ENCODE measurements around the gene GUCA2A. TPM values are rescaled to one million over a fixed set of nuclear protein-coding genes. Genes with fewer than 3 reads are reported as not detected.

The GUCA2A gene
- total RNA-seq, 1 experiment from 2014 or later: not detected

DNA sequence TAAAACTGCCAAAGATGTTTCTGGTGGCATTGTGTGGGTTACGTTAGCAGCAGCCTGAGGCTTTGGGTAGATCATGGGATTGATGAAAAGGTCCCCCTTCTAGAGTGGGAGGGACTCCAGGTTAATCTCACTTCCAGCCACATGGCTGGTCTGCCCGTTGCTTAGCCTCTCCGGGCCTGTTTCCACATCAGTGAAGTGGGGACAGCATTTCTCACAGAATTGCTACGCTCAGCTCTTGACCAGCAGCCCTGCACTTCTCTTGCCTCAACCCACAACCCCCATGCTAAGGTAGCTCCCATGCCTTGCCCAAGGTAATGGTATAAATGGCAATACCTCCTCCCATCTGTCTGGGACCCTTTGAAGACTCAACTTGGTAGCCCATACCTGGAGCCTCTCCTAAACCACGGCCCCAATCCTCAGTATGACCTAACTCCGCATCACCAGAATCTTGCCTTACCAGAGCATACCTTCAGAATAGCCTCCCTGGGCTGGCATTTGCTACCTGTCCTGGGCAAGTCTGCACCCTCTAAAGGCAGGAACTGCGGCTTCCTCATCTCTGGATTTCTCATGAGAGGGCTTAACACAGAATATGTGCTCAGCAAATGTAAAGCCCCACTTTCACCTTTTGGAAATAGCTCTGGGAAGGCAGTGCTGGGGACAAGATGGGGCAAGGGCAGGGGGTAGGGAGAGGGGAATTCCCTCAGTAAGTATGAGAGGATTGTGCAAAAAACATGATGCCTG is 10.9 kb upstream of the GUCA2A start:
- no peak overlapping the region for H3K27ac ChIP-seq (ENCODE audit: low read length)
- CTCF ChIA-PET: interaction anchor here (0.6 kb wide), 1 partner anchor 158 kb away, joined by 4 read pairs; no protein-coding TSS in a partner anchor
- no TSS peak for BruUV-seq (replicated peaks)
- H3K9me3 ChIP-seq (ENCODE audit: control insufficient read depth, insufficient read depth, low read depth, low read length): no peaks in the 10 kb centered on the region
- DNase-seq (ENCODE audit: low read depth, low spot score): no peak
- intact Hi-C loops (cut with micrococcal nuclease; ENCODE audit: unreplicated experiment): loop anchor here (5.0 to 10.0 kb wide), 2 partner anchors 139 to 162 kb away; partner anchors contain the start of gene FOXJ3
- no peak for ATAC-seq
- H3K4me3 ChIP-seq (ENCODE audit: low read depth in 2 of 2, low read length in 2 of 2): no peak overlapping the region
- in situ Hi-C loops (cut with HindIII; ENCODE audit: low pct_unique_long_range_greater_than_20kb, low sequenced_read_pairs): no loop called here
- POLR2A ChIA-PET: interaction anchor here (0.7 kb wide), 1 partner anchor 128 kb away, joined by 4 read pairs; no protein-coding TSS in a partner anchor
- no peaks in the 10 kb centered on the region; the same call in 1 of the 2 replicates for H3K4me1 ChIP-seq (ENCODE audit: control insufficient read depth, insufficient read depth, low read length)
- TF ChIP-seq, protein P1, sequence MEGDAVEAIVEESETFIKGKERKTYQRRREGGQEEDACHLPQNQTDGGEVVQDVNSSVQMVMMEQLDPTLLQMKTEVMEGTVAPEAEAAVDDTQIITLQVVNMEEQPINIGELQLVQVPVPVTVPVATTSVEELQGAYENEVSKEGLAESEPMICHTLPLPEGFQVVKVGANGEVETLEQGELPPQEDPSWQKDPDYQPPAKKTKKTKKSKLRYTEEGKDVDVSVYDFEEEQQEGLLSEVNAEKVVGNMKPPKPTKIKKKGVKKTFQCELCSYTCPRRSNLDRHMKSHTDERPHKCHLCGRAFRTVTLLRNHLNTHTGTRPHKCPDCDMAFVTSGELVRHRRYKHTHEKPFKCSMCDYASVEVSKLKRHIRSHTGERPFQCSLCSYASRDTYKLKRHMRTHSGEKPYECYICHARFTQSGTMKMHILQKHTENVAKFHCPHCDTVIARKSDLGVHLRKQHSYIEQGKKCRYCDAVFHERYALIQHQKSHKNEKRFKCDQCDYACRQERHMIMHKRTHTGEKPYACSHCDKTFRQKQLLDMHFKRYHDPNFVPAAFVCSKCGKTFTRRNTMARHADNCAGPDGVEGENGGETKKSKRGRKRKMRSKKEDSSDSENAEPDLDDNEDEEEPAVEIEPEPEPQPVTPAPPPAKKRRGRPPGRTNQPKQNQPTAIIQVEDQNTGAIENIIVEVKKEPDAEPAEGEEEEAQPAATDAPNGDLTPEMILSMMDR (IDR thresholded peaks at IDR 0.05): no peak
- TF ChIP-seq TCF7L2 (IDR thresholded peaks at IDR 0.05; ENCODE audit: low read depth, low read length) (no peak), POLR2AphosphoS5 (IDR thresholded peaks at IDR 0.05; ENCODE audit: low read depth, low read length) (no peak), SIN3A (IDR thresholded peaks at IDR 0.05; ENCODE audit: borderline replicate concordance, insufficient read depth, low read depth, low read length) (no peak)
- TF ChIP-seq, protein P2, sequence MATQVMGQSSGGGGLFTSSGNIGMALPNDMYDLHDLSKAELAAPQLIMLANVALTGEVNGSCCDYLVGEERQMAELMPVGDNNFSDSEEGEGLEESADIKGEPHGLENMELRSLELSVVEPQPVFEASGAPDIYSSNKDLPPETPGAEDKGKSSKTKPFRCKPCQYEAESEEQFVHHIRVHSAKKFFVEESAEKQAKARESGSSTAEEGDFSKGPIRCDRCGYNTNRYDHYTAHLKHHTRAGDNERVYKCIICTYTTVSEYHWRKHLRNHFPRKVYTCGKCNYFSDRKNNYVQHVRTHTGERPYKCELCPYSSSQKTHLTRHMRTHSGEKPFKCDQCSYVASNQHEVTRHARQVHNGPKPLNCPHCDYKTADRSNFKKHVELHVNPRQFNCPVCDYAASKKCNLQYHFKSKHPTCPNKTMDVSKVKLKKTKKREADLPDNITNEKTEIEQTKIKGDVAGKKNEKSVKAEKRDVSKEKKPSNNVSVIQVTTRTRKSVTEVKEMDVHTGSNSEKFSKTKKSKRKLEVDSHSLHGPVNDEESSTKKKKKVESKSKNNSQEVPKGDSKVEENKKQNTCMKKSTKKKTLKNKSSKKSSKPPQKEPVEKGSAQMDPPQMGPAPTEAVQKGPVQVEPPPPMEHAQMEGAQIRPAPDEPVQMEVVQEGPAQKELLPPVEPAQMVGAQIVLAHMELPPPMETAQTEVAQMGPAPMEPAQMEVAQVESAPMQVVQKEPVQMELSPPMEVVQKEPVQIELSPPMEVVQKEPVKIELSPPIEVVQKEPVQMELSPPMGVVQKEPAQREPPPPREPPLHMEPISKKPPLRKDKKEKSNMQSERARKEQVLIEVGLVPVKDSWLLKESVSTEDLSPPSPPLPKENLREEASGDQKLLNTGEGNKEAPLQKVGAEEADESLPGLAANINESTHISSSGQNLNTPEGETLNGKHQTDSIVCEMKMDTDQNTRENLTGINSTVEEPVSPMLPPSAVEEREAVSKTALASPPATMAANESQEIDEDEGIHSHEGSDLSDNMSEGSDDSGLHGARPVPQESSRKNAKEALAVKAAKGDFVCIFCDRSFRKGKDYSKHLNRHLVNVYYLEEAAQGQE (IDR thresholded peaks at IDR 0.05; ENCODE audit: insufficient read depth in 1 of 2, low read depth in 2 of 2, low read length in 1 of 2): no peak
- peaks cover 7% of the 10 kb centered on the region; the same call in 1 of the 2 replicates for H3K36me3 ChIP-seq (ENCODE audit: control insufficient read depth, insufficient read depth, low read length)
- no peaks in the 10 kb centered on the region for H3K27me3 ChIP-seq (ENCODE audit: control insufficient read depth, insufficient read depth, low read length)

DNA sequence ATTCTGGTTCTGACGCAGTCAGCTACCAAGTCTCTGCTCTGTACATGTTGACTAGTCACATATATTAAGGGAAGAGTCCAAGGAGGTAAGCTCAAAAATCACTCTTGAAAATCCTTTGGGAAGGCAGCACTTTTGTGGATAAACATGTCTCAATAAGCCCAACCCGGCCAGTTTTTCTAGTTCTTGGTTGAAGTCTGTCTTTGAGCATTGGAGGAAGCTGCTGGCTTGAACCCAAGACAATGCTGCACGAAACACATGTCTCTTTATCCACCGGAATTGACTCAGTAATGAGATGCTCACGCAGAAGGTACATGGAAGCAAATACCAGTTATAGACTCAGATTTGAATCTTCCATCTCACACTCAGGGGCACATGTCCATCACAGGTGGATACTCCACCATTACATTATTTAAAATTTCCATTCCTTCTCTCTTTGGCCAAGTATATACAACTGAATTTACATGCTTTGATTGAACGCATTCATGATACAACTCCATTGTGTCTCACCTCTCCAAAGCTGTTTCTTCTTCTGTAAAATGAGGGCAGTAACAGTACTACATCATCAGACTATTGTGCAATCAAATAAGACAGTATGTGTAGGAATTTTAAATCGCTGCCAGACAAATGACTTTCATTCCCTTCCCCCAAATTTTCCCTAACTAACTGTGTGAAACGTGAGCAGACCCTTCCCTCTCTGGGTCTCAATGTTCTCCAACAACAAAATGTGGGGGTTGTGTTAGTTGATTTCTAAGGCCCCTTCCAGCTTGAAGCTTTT is 9.6 kb upstream of the GUCA2A start:
- CTCF ChIA-PET: interaction anchor here (0.6 to 1.1 kb wide), 6 partner anchors 15 to 164 kb away, joined by 3 to 9 read pairs (median 4); no protein-coding TSS in a partner anchor
- in situ Hi-C loops (cut with HindIII; ENCODE audit: low pct_unique_long_range_greater_than_20kb, low sequenced_read_pairs): no loop called here
- Histone ChIP-seq H3K27me3 (ENCODE audit: control insufficient read depth, insufficient read depth, low read length) (no peaks in the 10 kb centered on the region), H3K4me3 (ENCODE audit: low read depth in 2 of 2, low read length in 2 of 2) (no peak overlapping the region), H3K9me3 (ENCODE audit: control insufficient read depth, insufficient read depth, low read depth, low read length) (no peaks in the 10 kb centered on the region), H3K27ac (ENCODE audit: low read length) (no peak overlapping the region), H3K4me1 (ENCODE audit: control insufficient read depth, insufficient read depth, low read length) (no peaks in the 10 kb centered on the region; the same call in 1 of the 2 replicates), H3K36me3 (ENCODE audit: control insufficient read depth, insufficient read depth, low read length) (no peaks in the 10 kb centered on the region; the same call in 1 of the 2 replicates)
- DNase-seq (ENCODE audit: low read depth, low spot score) (no peak), ATAC-seq (no peak)
- BruUV-seq (replicated peaks): no TSS peak
- intact Hi-C loops (cut with micrococcal nuclease; ENCODE audit: unreplicated experiment): loop anchor here (10.0 kb wide), 1 partner anchor 141 kb away; no protein-coding TSS in a partner anchor
- POLR2A ChIA-PET: no interaction called here
- TF ChIP-seq, protein P2 (IDR thresholded peaks at IDR 0.05; ENCODE audit: insufficient read depth in 1 of 2, low read depth in 2 of 2, low read length in 1 of 2): no peak
- no peak for TF ChIP-seq POLR2AphosphoS5 (IDR thresholded peaks at IDR 0.05; ENCODE audit: low read depth, low read length)
- TF ChIP-seq TCF7L2 (IDR thresholded peaks at IDR 0.05; ENCODE audit: low read depth, low read length): no peak
- no peak for TF ChIP-seq SIN3A (IDR thresholded peaks at IDR 0.05; ENCODE audit: borderline replicate concordance, insufficient read depth, low read depth, low read length)
- TF ChIP-seq, protein P1 (IDR thresholded peaks at IDR 0.05): no peak

Measured in Panc1 (cell line).